ENCODE results near the gene HOXD12.

- no peak for TF ChIP-seq CTCF (IDR thresholded peaks at IDR 0.05)
- TF ChIP-seq EP300 (IDR thresholded peaks at IDR 0.05): no peak
Observed at GRCh38 chr2:176128172-176128981, 28.8 kb downstream of the HOXD12 start.
